ENCODE results near the gene FAM89A.

GRCh38 chr1:231072502-231073094 is 32.5 kb upstream of the FAM89A start:
- no peak for TF ChIP-seq EZH2 (IDR thresholded peaks at IDR 0.05)
- TF ChIP-seq CTCF (IDR thresholded peaks at IDR 0.05 in 2 of 3, conservative IDR thresholded peaks at IDR 0.05 in 1 of 3; ENCODE audit: borderline replicate concordance in 1 of 3, insufficient read depth in 1 of 3, low read depth in 2 of 3, low read length in 2 of 3): no peak
- no peak for TF ChIP-seq POLR2A (IDR thresholded peaks at IDR 0.05; ENCODE audit: borderline replicate concordance, extremely low read depth, insufficient read depth, insufficient read length)
- TF ChIP-seq POLR2AphosphoS5 (IDR thresholded peaks at IDR 0.05; ENCODE audit: low read depth, low read length): no peak
- TF ChIP-seq ATF3 (IDR thresholded peaks at IDR 0.05): no peak
- no peak for TF ChIP-seq EGR1 (IDR thresholded peaks at IDR 0.05; ENCODE audit: low read depth)
- no peak for TF ChIP-seq EZH2phosphoT487 (IDR thresholded peaks at IDR 0.05; ENCODE audit: borderline replicate concordance)
- TF ChIP-seq ZNF274 (IDR thresholded peaks at IDR 0.05; ENCODE audit: low read depth, low read length): no peak

Data from HCT116 (cell line).